Activated CD8-positive, alpha-beta memory T cell treated with anti-CD3 and anti-CD28 coated beads for 36 hours (primary cell): ENCODE data around the gene BRICD5. TPM values are rescaled to one million over a fixed set of nuclear protein-coding genes. Genes with fewer than 3 reads are reported as not detected.

Source experiments
- CTCF ChIA-PET: fragments of 350-600 bp; sonication (Branson Sonifier 250); formaldehyde crosslinking; loops from one replicate; lab custom pipeline; 2021; ENCODE audit warnings: antibody characterized with exemption; lab: Charles Lee
- POLR2A ChIA-PET: fragments of 350-600 bp; sonication (Branson Sonifier 250); formaldehyde crosslinking; loops from one replicate; lab custom pipeline; 2021; ENCODE audit warnings: antibody characterized with exemption; lab: Charles Lee
- total RNA-seq, 2 experiments: library from RNA; stranded (reverse); gene quantifications; one replicate each; pipeline ENCODE4 v1.2.3, GENCODE V29; 2021

The BRICD5 gene
- total RNA-seq, 2 experiments from 2014 or later, result 12.6 to 13.3 TPM

DNA sequence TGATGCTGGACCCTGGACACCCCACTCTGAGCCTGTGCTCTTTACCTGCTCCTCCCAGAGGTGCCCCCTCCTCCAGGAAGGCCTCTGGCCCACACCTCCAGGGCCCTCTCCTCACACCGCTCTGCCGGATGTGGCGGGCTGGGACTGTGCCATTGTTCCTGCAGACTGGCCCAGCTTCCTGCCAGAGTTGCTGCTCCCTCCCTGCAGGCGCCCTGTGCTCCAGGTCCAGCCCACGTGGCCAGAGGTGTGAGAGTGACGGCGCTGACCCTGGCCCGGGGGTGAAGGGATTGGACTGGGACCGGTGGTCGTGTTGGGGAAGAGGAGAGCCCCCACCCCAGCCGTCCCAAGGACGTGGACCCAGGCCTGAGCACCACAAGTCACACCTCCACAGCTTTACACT, 18.4 kb upstream of the BRICD5 start:
- POLR2A ChIA-PET, result no interaction called here
- CTCF ChIA-PET, result no interaction called here

DNA sequence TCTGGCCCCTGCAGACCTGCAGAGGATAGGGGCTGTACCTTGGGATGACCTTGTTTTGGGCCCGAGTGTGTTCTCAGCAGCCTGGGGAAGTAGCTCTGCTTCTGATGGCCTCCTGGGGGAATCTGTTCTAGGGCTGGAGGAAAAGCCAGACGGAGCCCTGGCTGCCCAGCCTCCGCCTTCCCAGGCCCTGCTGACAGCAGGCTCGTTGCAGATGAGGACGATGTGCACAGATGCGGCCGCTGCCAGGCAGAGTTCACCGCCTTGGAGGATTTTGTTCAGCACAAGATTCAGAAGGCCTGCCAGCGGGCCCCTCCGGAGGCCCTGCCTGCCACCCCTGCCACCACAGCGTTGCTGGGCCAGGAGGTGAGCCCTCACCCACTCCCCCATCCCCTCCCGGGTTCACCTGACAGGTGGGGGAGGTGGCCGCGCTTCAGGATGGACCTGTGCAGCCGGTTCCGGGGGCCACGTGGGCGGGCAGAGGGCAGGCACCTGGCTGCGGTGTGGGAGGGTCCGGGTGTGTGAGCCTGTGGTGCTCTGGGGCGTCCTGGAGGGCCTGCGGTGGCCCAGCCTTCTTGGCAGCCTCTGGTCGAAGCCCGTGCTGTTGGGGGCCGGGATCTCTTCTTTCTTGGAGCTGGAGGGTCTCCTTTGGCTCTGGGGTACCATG, 17.6 kb upstream of the BRICD5 start:
- ChIA-PET POLR2A (interaction anchor here (0.6 kb wide), 1 partner anchor 20 kb away, joined by 3 read pairs; no protein-coding TSS in a partner anchor), CTCF (no interaction called here)

- ChIA-PET CTCF (no interaction called here), POLR2A (no interaction called here)
Measured at GRCh38 chr16:2226918-2227317, 16.3 kb upstream of the BRICD5 start.

DNA sequence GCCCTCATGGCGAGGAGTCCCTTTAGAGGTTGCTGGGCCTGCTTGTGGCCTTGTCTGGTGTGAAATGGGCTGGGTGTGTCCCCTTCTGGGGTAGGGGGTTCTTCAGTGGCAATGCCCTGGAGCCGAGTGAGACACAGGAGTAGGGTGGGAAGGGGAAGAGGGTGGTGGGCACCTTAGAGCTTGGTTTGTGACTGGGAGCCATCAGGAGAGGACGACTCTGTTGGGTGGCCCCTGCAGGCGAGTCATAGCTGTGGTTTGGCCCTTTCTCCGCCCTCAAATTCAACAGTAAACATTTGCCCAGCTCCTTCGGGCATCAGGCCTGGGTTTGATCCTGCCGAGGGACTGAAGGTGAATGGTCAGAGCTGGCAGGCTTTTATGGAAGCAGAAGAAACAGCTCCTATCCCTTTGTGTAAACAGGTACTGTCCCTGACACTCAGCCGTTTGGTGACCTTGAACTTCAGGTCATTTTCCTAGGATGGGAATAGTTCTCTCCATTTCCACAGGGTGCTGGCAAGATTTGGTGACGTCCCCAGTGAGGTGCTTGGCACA, 15.7 kb upstream of the BRICD5 start:
- CTCF ChIA-PET, result no interaction called here
- POLR2A ChIA-PET, result no interaction called here

DNA sequence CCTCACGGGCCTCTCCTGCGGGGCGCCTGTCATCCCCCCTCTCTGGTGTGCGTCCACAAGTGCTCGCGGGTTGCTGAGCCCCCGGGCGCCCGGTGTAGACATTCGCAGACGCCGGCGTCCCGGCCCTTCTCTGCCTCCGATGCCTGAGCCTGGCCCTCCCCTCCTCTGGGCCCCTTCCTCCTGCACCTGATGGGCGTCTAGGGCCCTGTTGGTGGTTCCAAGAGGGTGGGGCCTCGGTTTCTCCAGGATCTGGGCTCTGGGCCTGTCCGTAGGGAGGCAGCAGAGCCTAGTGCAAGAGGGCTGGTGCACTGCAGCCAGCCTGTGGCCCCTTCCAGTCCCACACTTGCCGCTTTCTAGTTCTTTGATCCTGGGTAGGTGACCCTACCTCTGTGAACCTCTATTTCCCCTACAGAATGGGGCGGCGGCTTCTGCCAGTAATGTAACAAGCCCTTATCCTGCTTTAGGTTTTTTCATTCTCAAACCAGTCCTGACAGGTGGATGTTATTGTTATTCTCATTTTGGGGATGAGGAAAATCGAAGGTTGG, 13.4 kb upstream of the BRICD5 start:
- CTCF ChIA-PET, result interaction anchor here (1.9 kb wide), 1 partner anchor 28 kb away, joined by 5 read pairs; the partner anchor contains the start of gene ECI1

GRCh38 chr16:2223221-2223941, 12.7 kb upstream of the BRICD5 start, which contains the start of gene E4F1:
TSS of gene E4F1 (plus strand) at chr16:2223591. CDS start at chr16:2223614, 23 bp downstream.
- ChIA-PET CTCF (interaction anchor here (0.7 to 1.9 kb wide), 3 partner anchors 20 to 28 kb away, joined by 3 to 5 read pairs (median 3); partner anchors contain the start of gene ECI1), POLR2A (no interaction called here)

More for the DNA sequence above, 13.4 kb upstream of the BRICD5 start:
- POLR2A ChIA-PET, result no interaction called here

- POLR2A ChIA-PET, result interaction anchor here (0.6 kb wide), 1 partner anchor 510 kb away, joined by 3 read pairs; the partner anchor contains the start of gene MAPK8IP3
- CTCF ChIA-PET, result interaction anchor here (0.9 to 1.1 kb wide), 2 partner anchors 22 to 76 kb away, joined by 3 to 4 read pairs; no protein-coding TSS in a partner anchor
Measured at GRCh38 chr16:2216330-2216729, 5.7 kb upstream of the BRICD5 start.

DNA sequence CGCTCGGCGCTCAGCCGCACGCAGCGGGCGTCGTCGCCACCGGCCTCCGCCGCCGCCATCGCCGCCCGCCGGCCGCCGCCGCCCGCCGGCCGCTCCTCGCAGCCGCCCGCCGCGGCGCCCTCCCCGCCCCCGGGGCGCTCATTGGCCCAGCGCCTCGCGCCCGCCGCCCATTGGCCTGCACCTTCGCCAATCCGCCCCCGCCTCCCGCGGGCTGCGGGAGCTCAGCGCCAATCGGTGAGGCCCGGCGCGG, 4.0 kb upstream of the BRICD5 start, which contains the start of gene PGP:
PGP (minus strand) TSS at position 122 of the 250 bp plus-strand sequence; CDS start at position 59, 63 bp downstream.
- POLR2A ChIA-PET, result interaction anchor here (0.6 to 2.3 kb wide), 4 partner anchors 9 to 510 kb away, joined by 3 to 22 read pairs (median 10); partner anchors contain the start of genes ECI1, MLST8 and RPS2
- CTCF ChIA-PET, result interaction anchor here (0.8 to 1.3 kb wide), 3 partner anchors 17 to 199 kb away, joined by 3 to 5 read pairs (median 3); partner anchors contain the start of gene ECI1

DNA sequence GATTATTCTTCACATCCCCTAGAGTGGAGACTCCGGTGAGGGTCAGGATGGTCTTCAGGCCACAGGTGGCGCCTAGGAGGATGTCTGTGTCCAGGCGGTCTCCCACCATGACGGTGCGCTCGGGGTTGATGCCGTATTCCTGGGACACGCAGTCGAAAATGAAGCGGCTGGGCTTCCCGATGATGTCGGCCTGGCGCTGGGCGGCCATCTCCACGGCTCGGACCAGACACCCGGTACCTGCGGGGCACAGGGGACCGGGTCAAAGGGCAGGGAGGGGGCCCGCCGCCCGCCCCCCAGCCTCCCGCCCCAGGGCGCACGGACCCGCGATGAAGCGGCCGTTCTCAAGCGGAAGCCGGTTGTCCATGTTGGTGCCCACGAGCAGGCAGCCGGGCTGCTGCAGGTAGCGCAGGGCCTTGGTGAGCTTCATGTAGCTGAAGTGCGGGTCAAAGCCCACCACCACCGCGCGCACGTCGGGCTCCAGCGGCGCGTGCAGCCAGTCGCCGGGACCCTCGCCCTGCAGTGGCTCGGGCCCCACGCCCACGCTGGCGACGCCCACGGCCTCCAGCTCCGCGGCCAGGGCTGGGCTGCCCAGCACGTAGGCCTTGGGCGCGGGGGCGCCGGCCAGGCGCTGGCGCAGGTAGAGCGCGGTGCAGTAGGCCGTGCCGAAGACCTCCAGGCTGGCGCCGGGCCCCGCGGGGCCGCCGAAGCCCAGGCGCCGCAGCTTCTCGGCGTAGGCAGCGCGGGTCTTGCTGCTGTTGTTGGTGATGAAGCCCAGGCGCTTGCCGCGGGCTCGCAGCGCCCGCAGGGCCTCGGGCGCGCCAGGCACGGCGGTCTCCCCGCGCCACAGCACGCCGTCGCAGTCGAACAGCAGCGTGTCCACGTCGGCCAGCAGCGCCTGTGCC, 3.4 kb upstream of the BRICD5 start:
- ChIA-PET POLR2A (interaction anchor here (0.6 to 2.3 kb wide), 5 partner anchors 8 to 509 kb away, joined by 3 to 22 read pairs (median 6); partner anchors contain the start of genes ECI1, MLST8, RPS2 and TRAF7), CTCF (interaction anchor here (1.2 to 1.3 kb wide), 2 partner anchors 37 to 198 kb away, joined by 3 to 5 read pairs; partner anchors contain the start of gene ECI1)

DNA sequence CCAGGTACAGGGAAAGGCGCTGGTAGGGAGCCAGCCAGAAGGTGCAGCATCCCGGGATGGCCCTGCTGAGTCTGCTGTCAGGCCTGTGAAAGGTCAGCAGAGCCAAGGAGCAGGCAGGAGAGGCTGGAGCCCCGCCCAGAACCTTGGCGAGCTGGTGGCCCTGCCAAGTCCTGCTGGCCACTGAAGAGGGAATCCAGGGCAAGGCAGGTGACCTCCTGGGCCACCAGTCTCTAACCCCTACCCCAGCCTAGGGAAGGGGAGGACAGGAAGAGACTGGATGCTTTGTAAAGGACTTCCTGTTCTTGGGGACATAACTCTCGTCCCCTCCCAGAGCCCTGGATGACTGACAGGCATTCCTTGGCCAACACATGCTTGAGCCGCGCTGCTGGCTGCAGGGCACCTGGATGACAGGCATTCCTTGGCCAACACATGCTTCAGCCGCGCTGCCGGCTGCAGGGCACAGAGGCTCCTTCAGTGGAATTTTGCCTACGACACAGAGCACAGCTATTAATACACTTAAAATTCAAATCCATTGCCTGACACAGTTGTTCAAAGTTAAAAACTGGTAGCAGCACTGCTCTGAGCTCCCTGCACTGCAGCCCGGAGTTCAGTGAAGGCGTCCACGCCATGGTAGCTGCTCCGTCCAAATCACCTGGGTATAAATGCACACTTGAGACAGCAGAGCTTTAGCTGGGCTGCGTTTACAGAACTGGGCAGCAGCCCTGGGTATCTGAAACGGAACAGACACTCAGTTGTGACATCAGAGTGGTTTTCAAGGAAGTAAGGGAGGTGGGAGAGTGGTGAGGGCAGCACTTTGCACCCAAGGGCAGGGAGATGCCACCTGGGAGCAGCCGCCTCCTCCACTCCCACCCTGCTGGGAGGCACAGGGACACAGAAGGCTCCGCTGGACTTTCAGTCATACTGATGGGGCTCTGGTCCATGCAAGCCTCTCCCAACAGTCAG, 2.0 kb upstream of the BRICD5 start:
- POLR2A ChIA-PET, result interaction anchor here (0.5 to 1.0 kb wide), 2 partner anchors 40 to 229 kb away, joined by 4 to 7 read pairs; no protein-coding TSS in a partner anchor
- CTCF ChIA-PET, result interaction anchor here (0.8 kb wide), 1 partner anchor 18 kb away, joined by 3 read pairs; no protein-coding TSS in a partner anchor

- ChIA-PET POLR2A (interaction anchor here (1.0 kb wide), 1 partner anchor 40 kb away, joined by 4 read pairs; no protein-coding TSS in a partner anchor), CTCF (interaction anchor here (0.8 kb wide), 1 partner anchor 17 kb away, joined by 3 read pairs; no protein-coding TSS in a partner anchor)
Measured at GRCh38 chr16:2211923-2212347, 1.3 kb upstream of the BRICD5 start.

- POLR2A ChIA-PET, result no interaction called here
- CTCF ChIA-PET, result no interaction called here
Measured at GRCh38 chr16:2210009-2210332, 692 bp downstream of the BRICD5 start.

DNA sequence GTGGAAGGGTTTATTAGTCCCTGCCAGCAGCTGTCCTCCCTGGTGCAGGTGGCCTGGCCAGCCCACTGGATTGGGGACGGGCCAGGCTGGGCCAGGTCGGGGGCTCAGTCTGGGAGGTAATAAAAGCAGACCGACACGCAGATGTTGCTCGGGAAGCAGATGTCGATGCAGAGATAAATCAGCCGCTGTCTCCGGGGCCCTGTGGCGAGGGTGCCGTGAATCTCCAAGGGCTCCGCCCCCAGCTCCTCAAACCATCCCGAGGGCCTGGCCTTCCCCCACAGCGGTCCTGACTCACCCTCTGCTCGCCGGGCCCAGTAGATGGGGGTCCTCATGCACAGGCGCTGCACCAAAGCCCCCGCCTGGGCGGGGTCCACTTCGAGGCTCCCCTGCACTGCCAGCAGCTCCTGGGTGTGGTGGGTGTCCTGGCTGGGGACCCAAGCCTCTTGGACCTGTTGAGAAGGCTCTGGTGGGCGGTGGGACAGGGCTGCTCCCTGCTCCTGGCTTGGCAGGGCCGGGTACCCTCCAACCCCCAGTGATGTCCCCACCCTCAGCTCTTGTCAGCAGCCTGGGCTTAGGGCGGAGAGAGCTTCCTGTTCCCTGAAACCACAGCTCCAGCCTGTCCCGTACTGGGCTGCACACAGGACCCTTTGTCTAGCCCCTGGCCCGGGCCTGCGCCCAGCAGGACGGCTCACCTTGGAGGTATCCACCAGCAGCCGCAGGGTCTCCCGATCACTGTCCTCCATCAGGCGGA, 1.2 kb downstream of the BRICD5 start:
- POLR2A ChIA-PET, result no interaction called here
- CTCF ChIA-PET, result interaction anchor here (0.6 kb wide), 1 partner anchor 50 kb away, joined by 4 read pairs; no protein-coding TSS in a partner anchor

- ChIA-PET CTCF (interaction anchor here (0.5 kb wide), 1 partner anchor 80 kb away, joined by 3 read pairs; no protein-coding TSS in a partner anchor), POLR2A (no interaction called here)
Measured at GRCh38 chr16:2208772-2209171, 1.9 kb downstream of the BRICD5 start.

DNA sequence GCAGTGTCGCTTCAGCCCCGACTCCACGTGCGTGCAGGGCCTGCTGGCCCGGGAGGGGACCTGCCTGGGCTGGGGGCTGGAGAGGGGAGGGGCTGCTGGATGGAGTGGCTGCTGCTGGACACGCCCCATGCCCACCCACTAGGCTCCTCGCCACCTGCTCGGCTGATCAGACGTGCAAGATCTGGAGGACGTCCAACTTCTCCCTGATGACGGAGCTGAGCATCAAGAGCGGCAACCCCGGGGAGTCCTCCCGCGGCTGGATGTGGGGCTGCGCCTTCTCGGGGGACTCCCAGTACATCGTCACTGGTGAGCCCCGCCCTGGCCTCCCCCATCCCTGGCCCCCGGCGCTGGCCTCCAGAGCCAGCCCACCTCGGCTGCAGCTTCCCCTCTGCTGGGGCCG, 2.4 kb downstream of the BRICD5 start:
- ChIA-PET POLR2A (no interaction called here), CTCF (interaction anchor here (0.5 kb wide), 1 partner anchor 80 kb away, joined by 3 read pairs; no protein-coding TSS in a partner anchor)

DNA sequence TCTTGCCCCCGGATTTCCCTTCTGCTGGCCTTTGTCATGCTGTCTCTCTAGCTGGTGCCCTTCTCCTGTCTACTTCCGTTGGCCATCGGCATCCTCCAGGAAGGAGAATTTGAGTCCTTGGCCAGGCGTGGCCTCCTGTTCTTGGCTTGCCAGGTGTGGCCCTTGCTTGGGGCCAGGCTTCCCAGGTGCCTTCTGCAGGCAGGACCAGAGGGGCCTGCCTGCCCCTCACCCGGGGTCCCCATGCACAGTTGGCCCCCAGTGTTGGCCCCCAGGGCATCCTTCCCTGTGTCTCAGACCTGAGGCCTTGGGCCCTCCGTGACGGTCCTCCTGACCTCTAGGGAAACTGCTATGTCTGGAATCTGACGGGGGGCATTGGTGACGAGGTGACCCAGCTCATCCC, 2.8 kb downstream of the BRICD5 start:
- POLR2A ChIA-PET, result no interaction called here
- CTCF ChIA-PET, result no interaction called here
